Esophagus squamous epithelium (tissue), 5 donors: ENCODE data around the gene BAZ2B. TPM values are rescaled to one million over a fixed set of nuclear protein-coding genes. Genes with fewer than 3 reads are reported as not detected.

Experiments used
- DNase-seq: peaks from one replicate; lab custom pipeline; 2025; lab: John Stamatoyannopoulos, UW
- H3K27ac ChIP-seq, 4 donors: fragments of 200-600 bp; sonication (generic); one replicate each; pipeline ENCODE4 v1.5.1; 2016 to 2019; ENCODE audit warnings: mild to moderate bottlenecking in 1 of 4
- H3K27me3 ChIP-seq, 4 donors: fragments of 200-600 bp; sonication (generic); 1 replicate in 3 of 4; 2 replicates in 1 of 4; pipeline versions ENCODE4 v1.5.1 to v1.6.0; 2017 to 2021; ENCODE audit warnings: antibody characterized with exemption in 1 of 4
- H3K36me3 ChIP-seq, 3 donors: fragments of 200-600 bp; sonication (generic); one replicate each; pipeline ENCODE4 v1.5.1; 2016 to 2019
- H3K4me1 ChIP-seq, 3 donors: fragments of 200-600 bp; sonication (generic); one replicate each; pipeline ENCODE4 v1.5.1; 2017 to 2019
- H3K4me3 ChIP-seq, 4 donors: fragments of 200-600 bp; sonication (generic); 1 replicate in 3 of 4; 2 replicates in 1 of 4; pipeline ENCODE4 v1.5.1; 2016 to 2019; ENCODE audit warnings: mild to moderate bottlenecking in 2 of 4, moderate library complexity in 1 of 4
- H3K9me3 ChIP-seq, 3 donors: fragments of 200-600 bp; sonication (generic); one replicate each; pipeline ENCODE4 v1.5.1; 2016 to 2019
- POLR2A ChIP-seq, 4 donors: fragments of 450-650 bp; IDR thresholded peaks; one replicate each; pipeline ENCODE4 v1.6.1; 2017; ENCODE audit warnings: antibody characterized with exemption in 4 of 4, mild to moderate bottlenecking in 4 of 4, moderate library complexity in 3 of 4
- WGBS, 2 donors: methylation state at CpG; one replicate each; pipeline ENCODE4 v1.1.5; 2018; 5-methylcytosine and 5-hydroxymethylcytosine counted together
- intact Hi-C: fragments of 100-400 bp; cut with DNase I; formaldehyde crosslinking; loops from one replicate; pipeline ENCODE4 v1.15.0; 2022
- total RNA-seq, 4 donors: library from RNA; depleted of rRNA; stranded (reverse); fragments of >200 nt; gene quantifications; one replicate each; pipeline ENCODE4 v1.1.0, GENCODE V29; 2016
- TF ChIP-seq, protein P1 (sequence below), 6 experiments: fragments of 450-650 bp in 4 of 6; fragments of 200-600 bp in 2 of 6; sonication (generic) in 2 of 6; IDR thresholded peaks; one replicate each; pipeline ENCODE4 v1.5.1; 2016 to 2019; ENCODE audit warnings: antibody characterized with exemption in 6 of 6, mild to moderate bottlenecking in 4 of 6, moderate library complexity in 4 of 6
- donor health status: DM: yes; HTN: yes; CAD: no.

The BAZ2B gene
- total RNA-seq, 4 donors from 2014 or later = 41.6 to 94.6 (median 54.1) TPM

DNA sequence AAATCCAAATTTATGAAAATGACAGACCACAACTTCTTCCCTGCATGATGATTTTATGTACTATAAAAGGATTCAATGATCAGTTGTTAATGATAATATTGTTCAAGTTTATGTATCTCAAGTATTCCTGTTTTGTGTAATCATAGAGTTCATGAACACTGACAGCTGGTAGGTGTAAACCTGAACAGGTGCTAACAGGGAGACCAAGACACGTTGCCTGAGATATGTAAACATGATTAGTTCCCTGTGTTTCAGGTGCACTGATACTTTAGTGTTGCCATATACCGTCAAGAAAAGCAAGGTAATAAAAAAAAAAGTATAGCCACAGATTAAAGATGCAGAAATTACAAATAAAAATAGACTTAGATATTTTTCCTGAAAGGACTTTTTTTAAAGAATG is 131.8 kb downstream of the BAZ2B start:
- H3K27ac ChIP-seq = no peak overlapping the region
- TF ChIP-seq, protein P1, sequence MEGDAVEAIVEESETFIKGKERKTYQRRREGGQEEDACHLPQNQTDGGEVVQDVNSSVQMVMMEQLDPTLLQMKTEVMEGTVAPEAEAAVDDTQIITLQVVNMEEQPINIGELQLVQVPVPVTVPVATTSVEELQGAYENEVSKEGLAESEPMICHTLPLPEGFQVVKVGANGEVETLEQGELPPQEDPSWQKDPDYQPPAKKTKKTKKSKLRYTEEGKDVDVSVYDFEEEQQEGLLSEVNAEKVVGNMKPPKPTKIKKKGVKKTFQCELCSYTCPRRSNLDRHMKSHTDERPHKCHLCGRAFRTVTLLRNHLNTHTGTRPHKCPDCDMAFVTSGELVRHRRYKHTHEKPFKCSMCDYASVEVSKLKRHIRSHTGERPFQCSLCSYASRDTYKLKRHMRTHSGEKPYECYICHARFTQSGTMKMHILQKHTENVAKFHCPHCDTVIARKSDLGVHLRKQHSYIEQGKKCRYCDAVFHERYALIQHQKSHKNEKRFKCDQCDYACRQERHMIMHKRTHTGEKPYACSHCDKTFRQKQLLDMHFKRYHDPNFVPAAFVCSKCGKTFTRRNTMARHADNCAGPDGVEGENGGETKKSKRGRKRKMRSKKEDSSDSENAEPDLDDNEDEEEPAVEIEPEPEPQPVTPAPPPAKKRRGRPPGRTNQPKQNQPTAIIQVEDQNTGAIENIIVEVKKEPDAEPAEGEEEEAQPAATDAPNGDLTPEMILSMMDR (IDR thresholded peaks at IDR 0.05) = no peak
- no peak for TF ChIP-seq POLR2A (IDR thresholded peaks at IDR 0.05)
- DNase-seq = no peak
- no peak overlapping the region for H3K4me3 ChIP-seq
- H3K27me3 ChIP-seq = no peaks in the 10 kb centered on the region
- no peaks in the 10 kb centered on the region for H3K9me3 ChIP-seq
- H3K4me1 ChIP-seq = no peaks in the 10 kb centered on the region
- H3K36me3 ChIP-seq = peaks cover 0 to 9% (median 0%) of the 10 kb centered on the region in 3 donors
- intact Hi-C loops = no loop called here
- 68 to 73% methylated on average over 2 of the region's 2 CpGs for WGBS, 2 donors

DNA sequence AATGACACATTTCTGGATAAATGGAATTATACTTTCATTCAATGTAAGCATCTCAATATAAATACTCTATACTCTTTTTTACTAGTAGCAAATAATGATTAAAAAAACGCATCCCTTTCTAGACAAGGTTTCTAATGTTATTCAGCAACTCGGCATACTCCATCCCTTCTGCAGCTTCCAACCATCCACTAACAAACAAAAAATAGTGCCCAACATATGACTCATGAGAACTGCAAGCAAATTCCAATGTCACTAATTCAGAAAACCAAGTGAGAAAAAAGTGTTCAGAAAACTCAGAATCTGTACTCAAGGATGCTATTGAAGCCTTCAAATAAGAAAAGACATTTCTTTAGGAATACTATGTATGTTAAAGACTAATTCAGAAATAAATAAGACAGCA is 140.0 kb downstream of the BAZ2B start:
- WGBS, 2 donors = 84 to 95% methylated on average over 2 of the region's 2 CpGs
- peaks cover 8 to 49% (median 9%) of the 10 kb centered on the region in 3 donors for H3K36me3 ChIP-seq
- no peak overlapping the region for H3K27ac ChIP-seq
- H3K27me3 ChIP-seq = no peaks in the 10 kb centered on the region
- DNase-seq = no peak
- TF ChIP-seq POLR2A (IDR thresholded peaks at IDR 0.05) = no peak
- TF ChIP-seq, protein P1 (IDR thresholded peaks at IDR 0.05) = no peak
- H3K4me3 ChIP-seq = no peak overlapping the region
- intact Hi-C loops = no loop called here
- H3K4me1 ChIP-seq = no peaks in the 10 kb centered on the region
- no peaks in the 10 kb centered on the region for H3K9me3 ChIP-seq

DNA sequence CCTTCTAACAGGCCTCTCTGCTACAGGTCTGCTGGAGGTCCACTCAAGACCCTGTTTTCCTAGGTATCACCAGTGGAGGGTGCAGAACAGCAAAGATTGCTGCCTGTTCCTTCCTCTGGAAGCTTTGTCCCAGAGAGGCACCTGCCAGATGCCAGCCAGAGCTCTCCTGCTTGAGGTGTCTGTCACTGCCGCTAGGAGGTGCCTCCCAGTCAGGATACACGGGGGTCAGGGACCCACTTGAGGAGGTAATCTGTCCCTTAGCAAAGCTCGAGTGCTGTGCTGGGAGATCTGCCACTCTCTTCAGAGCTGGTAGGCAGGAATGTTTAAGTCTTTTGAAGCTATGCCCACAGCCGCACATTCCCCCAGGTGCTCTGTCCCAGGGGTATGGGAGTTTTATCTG is 140.6 kb downstream of the BAZ2B start:
- H3K36me3 ChIP-seq = peaks cover 8 to 54% (median 9%) of the 10 kb centered on the region in 3 donors
- no peak overlapping the region for H3K27ac ChIP-seq
- intact Hi-C loops = no loop called here
- H3K27me3 ChIP-seq = no peaks in the 10 kb centered on the region
- no peak for DNase-seq
- H3K9me3 ChIP-seq = no peaks in the 10 kb centered on the region
- 93 to 96% methylated on average over 2 to 3 of the region's 4 CpGs for WGBS, 2 donors
- TF ChIP-seq POLR2A (IDR thresholded peaks at IDR 0.05) = no peak
- TF ChIP-seq, protein P1 (IDR thresholded peaks at IDR 0.05) = no peak
- H3K4me1 ChIP-seq = no peaks in the 10 kb centered on the region
- H3K4me3 ChIP-seq = no peak overlapping the region

DNA sequence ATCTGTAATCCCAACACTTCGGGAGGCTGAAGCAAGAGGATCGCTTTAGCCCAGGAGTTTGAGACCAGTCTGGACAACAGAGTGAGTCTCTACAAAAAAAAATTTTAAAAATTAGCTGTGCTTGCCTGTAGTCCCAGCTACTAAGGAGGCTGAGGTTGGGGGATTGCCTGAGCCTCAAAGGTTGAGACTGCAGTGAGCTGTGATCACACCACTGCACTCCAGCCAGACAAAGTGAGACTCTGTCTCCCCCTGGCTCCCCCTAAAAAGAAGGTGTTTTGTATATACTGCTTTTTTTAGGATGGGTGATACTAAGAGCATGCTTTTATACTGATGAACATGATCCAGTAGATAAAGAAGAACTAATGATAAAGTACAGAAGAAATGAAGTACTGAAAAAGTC is 145.0 kb downstream of the BAZ2B start:
- Histone ChIP-seq H3K27ac (no peak overlapping the region), H3K36me3 (peaks cover 6 to 54% (median 8%) of the 10 kb centered on the region in 3 donors), H3K4me1 (no peaks in the 10 kb centered on the region), H3K9me3 (no peaks in the 10 kb centered on the region), H3K27me3 (no peaks in the 10 kb centered on the region), H3K4me3 (no peak overlapping the region)
- DNase-seq = no peak
- TF ChIP-seq POLR2A (IDR thresholded peaks at IDR 0.05) = no peak
- TF ChIP-seq, protein P1 (IDR thresholded peaks at IDR 0.05) = no peak
- intact Hi-C loops = no loop called here
- WGBS, 2 donors = 50 to 69% methylated on average over 2 of the region's 2 CpGs

DNA sequence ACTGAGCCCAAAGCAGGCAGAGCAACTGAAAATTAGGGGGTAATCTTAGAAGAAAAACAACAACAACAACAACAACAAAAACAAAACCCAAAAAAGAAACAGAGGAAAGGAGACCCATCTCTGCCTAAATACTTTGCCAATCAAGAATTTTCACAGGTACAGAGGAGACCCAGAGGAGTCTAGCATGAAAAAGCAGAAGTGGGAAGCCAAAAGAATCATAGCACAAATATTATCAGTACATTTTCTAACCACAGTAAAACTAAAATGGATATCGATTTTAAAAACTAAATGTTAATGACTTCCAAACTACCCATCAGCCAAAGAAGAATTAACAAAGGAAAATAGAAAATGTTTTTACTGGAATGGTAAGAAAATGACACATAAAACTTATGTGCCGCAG is 148.1 kb downstream of the BAZ2B start:
- Histone ChIP-seq H3K27ac (no peak overlapping the region), H3K36me3 (peaks cover 0 to 40% (median 0%) of the 10 kb centered on the region in 3 donors), H3K9me3 (no peaks in the 10 kb centered on the region), H3K4me1 (no peaks in the 10 kb centered on the region), H3K4me3 (no peak overlapping the region), H3K27me3 (no peaks in the 10 kb centered on the region)
- WGBS, 2 donors = 90 to 94% methylated on average over 2 of the region's 2 CpGs
- no peak for TF ChIP-seq POLR2A (IDR thresholded peaks at IDR 0.05)
- TF ChIP-seq, protein P1 (IDR thresholded peaks at IDR 0.05) = no peak
- DNase-seq = no peak
- intact Hi-C loops = no loop called here
